Fibroblast of lung (primary cell): Measurements from ENCODE around the gene KIF21B.

Experiments
- EZH2 ChIP-seq: IDR thresholded peaks from 2 replicates; pipeline ENCODE4 v1.5.1; 2012; ENCODE audit warnings: low read length, control low read depth, mild to moderate bottlenecking; ENCODE audit errors: missing control alignments
- TF ChIP-seq, protein P1 (sequence below), 2 donors: IDR thresholded peaks in 1 of 2; conservative IDR thresholded peaks in 1 of 2; 1 replicate in 1 of 2; 2 replicates in 1 of 2; pipeline ENCODE4 v1.5.1; 2011 to 2012; ENCODE audit warnings: low read length in 2 of 2, control low read depth in 1 of 2, inconsistent platforms in 1 of 2, low read depth in 1 of 2, mild to moderate bottlenecking in 1 of 2

GRCh38 chr1:201050515-201051277 lies 27.2 kb upstream of the KIF21B start:
- TF ChIP-seq, protein P1, sequence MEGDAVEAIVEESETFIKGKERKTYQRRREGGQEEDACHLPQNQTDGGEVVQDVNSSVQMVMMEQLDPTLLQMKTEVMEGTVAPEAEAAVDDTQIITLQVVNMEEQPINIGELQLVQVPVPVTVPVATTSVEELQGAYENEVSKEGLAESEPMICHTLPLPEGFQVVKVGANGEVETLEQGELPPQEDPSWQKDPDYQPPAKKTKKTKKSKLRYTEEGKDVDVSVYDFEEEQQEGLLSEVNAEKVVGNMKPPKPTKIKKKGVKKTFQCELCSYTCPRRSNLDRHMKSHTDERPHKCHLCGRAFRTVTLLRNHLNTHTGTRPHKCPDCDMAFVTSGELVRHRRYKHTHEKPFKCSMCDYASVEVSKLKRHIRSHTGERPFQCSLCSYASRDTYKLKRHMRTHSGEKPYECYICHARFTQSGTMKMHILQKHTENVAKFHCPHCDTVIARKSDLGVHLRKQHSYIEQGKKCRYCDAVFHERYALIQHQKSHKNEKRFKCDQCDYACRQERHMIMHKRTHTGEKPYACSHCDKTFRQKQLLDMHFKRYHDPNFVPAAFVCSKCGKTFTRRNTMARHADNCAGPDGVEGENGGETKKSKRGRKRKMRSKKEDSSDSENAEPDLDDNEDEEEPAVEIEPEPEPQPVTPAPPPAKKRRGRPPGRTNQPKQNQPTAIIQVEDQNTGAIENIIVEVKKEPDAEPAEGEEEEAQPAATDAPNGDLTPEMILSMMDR (conservative IDR thresholded peaks at IDR 0.05 in 1 of 2, IDR thresholded peaks at IDR 0.05 in 1 of 2; ENCODE audit: low read depth in 1 of 2, low read length in 2 of 2) = no peak
- TF ChIP-seq EZH2 = no peak
